Coronary artery (tissue), 2 donors: ENCODE results near the gene PRKACB.

Experiments used
- DNase-seq: peaks from one replicate; pipeline ENCODE4 v3.0.0-alpha.2; 2017; ENCODE audit warnings: low spot score
- H3K27ac ChIP-seq, 2 donors: fragments of 200-600 bp; sonication (generic); one replicate each; pipeline ENCODE4 v1.5.1; 2016 to 2019
- H3K4me3 ChIP-seq: fragments of 200-600 bp; sonication (generic); 2 replicates; pipeline ENCODE4 v1.5.1; 2016; ENCODE audit warnings: mild to moderate bottlenecking, moderate library complexity
- CTCF ChIP-seq: fragments of 200-600 bp; sonication (generic); IDR thresholded peaks from one replicate; pipeline ENCODE4 v1.5.1; 2019; ENCODE audit warnings: antibody characterized with exemption

PRKACB gene

GRCh38 chr1:84245563-84245962 lies 101.5 kb downstream of the PRKACB start:
- TF ChIP-seq CTCF = no peak
- Histone ChIP-seq H3K4me3 (no peak overlapping the region), H3K27ac (no peak overlapping the region)
- DNase-seq = no peak

GRCh38 chr1:84246213-84246612 lies 102.1 kb downstream of the PRKACB start:
- DNase-seq = no peak
- Histone ChIP-seq H3K4me3 (no peak overlapping the region), H3K27ac (no peak overlapping the region)

GRCh38 chr1:84247425-84248220 lies 103.6 kb downstream of the PRKACB start:
- no peak overlapping the region for H3K27ac ChIP-seq
- no peak overlapping the region for H3K4me3 ChIP-seq
- no peak for TF ChIP-seq CTCF
- no peak for DNase-seq

More at GRCh38 chr1:84246213-84246612, 102.1 kb downstream of the PRKACB start:
- TF ChIP-seq CTCF = no peak

- Histone ChIP-seq H3K27ac (no peak overlapping the region), H3K4me3 (no peak overlapping the region)
- no peak for TF ChIP-seq CTCF
- no peak for DNase-seq
Measured at GRCh38 chr1:84250668-84251067, 106.6 kb downstream of the PRKACB start.

GRCh38 chr1:84253036-84253435 lies 109.0 kb downstream of the PRKACB start:
- peak overlapping the region in 1 of 2 donors; percentile 62 for H3K27ac ChIP-seq
- DNase-seq = no peak
- no peak overlapping the region for H3K4me3 ChIP-seq
- TF ChIP-seq CTCF = no peak

- no peak overlapping the region for H3K4me3 ChIP-seq
- TF ChIP-seq CTCF = no peak
- DNase-seq = no peak
- H3K27ac ChIP-seq = peak overlapping the region in 1 of 2 donors; percentile 62
Measured at GRCh38 chr1:84253891-84254290, 109.8 kb downstream of the PRKACB start.

GRCh38 chr1:84254703-84255238 lies 110.7 kb downstream of the PRKACB start:
- no peak overlapping the region for H3K27ac ChIP-seq
- no peak for TF ChIP-seq CTCF
- H3K4me3 ChIP-seq = no peak overlapping the region
- no peak for DNase-seq
